Neural cell (in vitro differentiated cells): ENCODE measurements around the gene CCNK. TPM values are rescaled to one million over a fixed set of nuclear protein-coding genes. Genes with fewer than 3 reads are reported as not detected.
A peak's percentile ranks its signal among the peaks of the same experiment; 100 is the strongest.

ENCODE experiments used
- H2AFZ ChIP-seq: fragments of 200-600, 300-800 bp; sonication (generic), shearing (Covaris generic); 2 replicates; pipeline ENCODE4 v1.6.0; 2014; ENCODE audit warnings: low read depth, mild to moderate bottlenecking, antibody characterized with exemption, low read length, moderate library complexity
- H3F3A ChIP-seq: fragments of 200-600 bp; shearing (Covaris generic); 2 replicates; pipeline ENCODE4 v1.6.1; 2016; ENCODE audit warnings: mild to moderate bottlenecking, moderate library complexity, mixed read lengths, antibody characterized with exemption, low read length; ENCODE audit not compliant: insufficient read depth, poor library complexity, severe bottlenecking
- H3K27ac ChIP-seq: fragments of 200-600, 300-800 bp; sonication (generic), shearing (Covaris generic); 2 replicates; pipeline ENCODE4 v1.5.1; 2014; ENCODE audit warnings: mild to moderate bottlenecking, low read length, moderate library complexity
- H3K27me3 ChIP-seq: fragments of 300-800, 200-600 bp; sonication (generic), shearing (Covaris generic); 2 replicates; pipeline ENCODE4 v1.6.0; 2014; ENCODE audit warnings: mild to moderate bottlenecking, low read depth, low read length, moderate library complexity; ENCODE audit not compliant: insufficient read depth
- H3K36me3 ChIP-seq: fragments of 300-800, 200-600 bp; sonication (generic), shearing (Covaris generic); 2 replicates; pipeline ENCODE4 v1.5.1; 2014; ENCODE audit warnings: mild to moderate bottlenecking, antibody characterized with exemption, low read length, moderate library complexity; ENCODE audit not compliant: insufficient read depth
- H3K4me2 ChIP-seq: fragments of 300-800, 200-600 bp; sonication (generic), shearing (Covaris generic); 2 replicates; pipeline ENCODE4 v1.6.0; 2014; ENCODE audit warnings: mild to moderate bottlenecking, low read length
- H3K4me3 ChIP-seq: fragments of 300-800, 200-600 bp; sonication (generic), shearing (Covaris generic); 2 replicates; pipeline ENCODE4 v1.5.1; 2014; ENCODE audit warnings: mild to moderate bottlenecking, low read length, moderate library complexity
- H3K79me2 ChIP-seq: fragments of 200-600 bp; shearing (Covaris generic); replicated peaks from 2 replicates; pipeline ENCODE4 v1.6.0; 2014; ENCODE audit warnings: mild to moderate bottlenecking, low read length, moderate library complexity; ENCODE audit not compliant: insufficient read depth
- H3K9ac ChIP-seq: fragments of 300-800, 200-600 bp; sonication (generic), shearing (Covaris generic); 2 replicates; pipeline ENCODE4 v1.6.1; 2016; ENCODE audit warnings: mild to moderate bottlenecking, low read length, mixed read lengths
- H3K9me2 ChIP-seq: fragments of 200-600 bp; shearing (Covaris generic); 2 replicates; pipeline ENCODE4 v1.6.1; 2016; ENCODE audit warnings: mild to moderate bottlenecking, low read length, mixed read lengths; ENCODE audit not compliant: insufficient read depth
- H3K9me3 ChIP-seq: fragments of 200-600, 300-800 bp; sonication (generic), shearing (Covaris generic); 2 replicates; pipeline ENCODE4 v1.6.1; 2016; ENCODE audit warnings: mild to moderate bottlenecking, mixed run types, low read length, moderate library complexity, mixed read lengths
- H4K20me1 ChIP-seq: fragments of 200-600 bp; shearing (Covaris generic); 2 replicates; pipeline ENCODE4 v1.6.1; 2016; ENCODE audit warnings: mild to moderate bottlenecking, mixed run types; ENCODE audit not compliant: insufficient read depth
- CTCF ChIP-seq: fragments of 450-650 bp; IDR thresholded peaks from 2 replicates; pipeline ENCODE4 v1.5.1; 2014; ENCODE audit warnings: antibody characterized with exemption, mild to moderate bottlenecking, moderate library complexity; ENCODE audit not compliant: poor library complexity, severe bottlenecking
- EP300 ChIP-seq: fragments of 450-650 bp; conservative IDR thresholded peaks from 2 replicates; pipeline ENCODE4 v1.6.1; 2014; ENCODE audit warnings: antibody characterized with exemption, mild to moderate bottlenecking, moderate library complexity; ENCODE audit not compliant: poor library complexity, severe bottlenecking
- EZH2 ChIP-seq: fragments of 200-600, 300-800 bp; shearing (Covaris generic), sonication (generic); IDR thresholded peaks from 2 replicates; pipeline ENCODE4 v1.6.1; 2014; ENCODE audit warnings: antibody characterized with exemption, low read length, borderline replicate concordance, mild to moderate bottlenecking; ENCODE audit not compliant: insufficient read depth, poor library complexity, severe bottlenecking
- MXI1 ChIP-seq: fragments of 450-650 bp; conservative IDR thresholded peaks from 2 replicates; pipeline ENCODE4 v1.6.1; 2014; ENCODE audit warnings: antibody characterized with exemption, mild to moderate bottlenecking; ENCODE audit not compliant: poor library complexity, severe bottlenecking
- POLR2AphosphoS5 ChIP-seq: IDR thresholded peaks from 2 replicates; pipeline ENCODE4 v1.6.1; 2012
- RAD21 ChIP-seq: fragments of 450-650 bp; conservative IDR thresholded peaks from 2 replicates; pipeline ENCODE4 v1.6.1; 2014; ENCODE audit warnings: antibody characterized with exemption, mild to moderate bottlenecking, moderate library complexity
- REST ChIP-seq: IDR thresholded peaks from 2 replicates; pipeline ENCODE4 v1.6.1; 2012; ENCODE audit warnings: borderline replicate concordance
- SMC3 ChIP-seq: fragments of 450-650 bp; conservative IDR thresholded peaks from 2 replicates; pipeline ENCODE4 v1.6.1; 2014; ENCODE audit warnings: antibody characterized with exemption, mild to moderate bottlenecking, moderate library complexity; ENCODE audit not compliant: poor library complexity
- TAF1 ChIP-seq: IDR thresholded peaks from 2 replicates; pipeline ENCODE4 v1.6.1; 2012; ENCODE audit warnings: low read depth
- polyA plus RNA-seq: library from polyadenylated mRNA; depleted of rRNA; stranded (reverse); fragments of >200 nt; gene quantifications from 2 replicates; pipeline ENCODE4 v1.2.3, GENCODE V29; 2014

Gene CCNK
- polyA plus RNA-seq, 1 donor from 2014 or later, result 11.2 TPM

- Histone ChIP-seq H3K9me2 (no peaks in the 10 kb centered on the region), H3K27ac (no peak overlapping the region), H3K9me3 (no peaks in the 10 kb centered on the region), H3K4me2 (no peak overlapping the region), H3K27me3 (no peaks in the 10 kb centered on the region), H3F3A (no peaks in the 10 kb centered on the region), H3K79me2 (no peaks in the 10 kb centered on the region), H3K36me3 (no peaks in the 10 kb centered on the region), H4K20me1 (no peaks in the 10 kb centered on the region), H3K4me3 (peak overlapping the region; percentile 23), H3K9ac (no peak overlapping the region), H2AFZ (no peak overlapping the region)
- TF ChIP-seq TAF1, result no peak
- no peak for TF ChIP-seq REST
- no peak for TF ChIP-seq SMC3
- no peak for TF ChIP-seq EZH2
- no peak for TF ChIP-seq POLR2AphosphoS5
- no peak for TF ChIP-seq MXI1
- no peak for TF ChIP-seq EP300
- no peak for TF ChIP-seq CTCF
- no peak for TF ChIP-seq RAD21
Observed at GRCh38 chr14:99524091-99524661, 43.0 kb downstream of the CCNK start.

GRCh38 chr14:99524804-99525698 is 43.8 kb downstream of the CCNK start:
- no peaks in the 10 kb centered on the region for H3K9me3 ChIP-seq
- no peak overlapping the region for H3K4me3 ChIP-seq
- no peaks in the 10 kb centered on the region for H3K36me3 ChIP-seq
- H3K27me3 ChIP-seq, result no peaks in the 10 kb centered on the region
- H3K79me2 ChIP-seq, result no peaks in the 10 kb centered on the region
- H3K27ac ChIP-seq, result no peak overlapping the region
- TF ChIP-seq REST, result no peak
- peak; percentile 22 for TF ChIP-seq CTCF
- H3F3A ChIP-seq, result no peaks in the 10 kb centered on the region
- H4K20me1 ChIP-seq, result no peaks in the 10 kb centered on the region
- no peak overlapping the region for H3K4me2 ChIP-seq
- no peaks in the 10 kb centered on the region for H3K9me2 ChIP-seq
- no peak overlapping the region for H3K9ac ChIP-seq
- no peak overlapping the region for H2AFZ ChIP-seq
